Stimulated activated CD8-positive, alpha-beta memory T cell treated with anti-CD3 and anti-CD28 coated beads, Interleukin-4, amount 100 ng/mL, for 4 hours (primary cell): Measurements from ENCODE around the gene RHBDD2.
A peak's percentile ranks its signal among the peaks of the same experiment; 100 is the strongest.
"Not testable (repeated sequence)": the region's sequence is repeated elsewhere in the genome, so short reads cannot be mapped to it uniquely, and the experiment has no call there.

Experiments used
- DNase-seq, 2 donors: peaks; one replicate each; pipeline ENCODE4 v3.0.0-alpha.2; 2020; ENCODE audit warnings: low read depth in 2 of 2, low spot score in 1 of 2

RHBDD2 gene

GRCh38 chr7:75878769-75879611 is at the start of gene RHBDD2:
TSS of gene RHBDD2 (plus strand) at chr7:75879034. CDS start at chr7:75879083, 49 bp downstream.
- DNase-seq, result peak; percentile 89 to 93

- DNase-seq, result not testable (repeated sequence)
Measured at GRCh38 chr7:75829656-75830055, 49.2 kb upstream of the RHBDD2 start.

GRCh38 chr7:75830978-75831377 is 47.9 kb upstream of the RHBDD2 start:
- no peak for DNase-seq

GRCh38 chr7:75833662-75834061 is 45.2 kb upstream of the RHBDD2 start:
- DNase-seq, result not testable (repeated sequence)

- DNase-seq, result no peak
Measured at GRCh38 chr7:75835688-75836285, 43.0 kb upstream of the RHBDD2 start.

- no peak for DNase-seq
Measured at GRCh38 chr7:75836798-75837197, 42.0 kb upstream of the RHBDD2 start.

- not testable (repeated sequence) for DNase-seq
Measured at GRCh38 chr7:75838281-75838930, 40.4 kb upstream of the RHBDD2 start.

GRCh38 chr7:75840029-75840428 is 38.8 kb upstream of the RHBDD2 start:
- DNase-seq, result no peak

GRCh38 chr7:75842836-75843446 is 35.9 kb upstream of the RHBDD2 start:
- DNase-seq, result no peak

GRCh38 chr7:75843613-75844116 is 35.2 kb upstream of the RHBDD2 start:
- no peak for DNase-seq

- DNase-seq, result no peak
Measured at GRCh38 chr7:75844158-75844557, 34.7 kb upstream of the RHBDD2 start.

- not testable (repeated sequence) for DNase-seq
Measured at GRCh38 chr7:75845132-75845531, 33.7 kb upstream of the RHBDD2 start.

GRCh38 chr7:75847707-75848106 is 31.1 kb upstream of the RHBDD2 start:
- no peak for DNase-seq

GRCh38 chr7:75849573-75849972 is 29.3 kb upstream of the RHBDD2 start:
- DNase-seq, result no peak

- no peak for DNase-seq
Measured at GRCh38 chr7:75850235-75850634, 28.6 kb upstream of the RHBDD2 start.

GRCh38 chr7:75854233-75854632 is 24.6 kb upstream of the RHBDD2 start:
- DNase-seq, result no peak

- not testable (repeated sequence) for DNase-seq
Measured at GRCh38 chr7:75854813-75855345, 24.0 kb upstream of the RHBDD2 start.

- DNase-seq, result no peak
Measured at GRCh38 chr7:75856536-75856935, 22.3 kb upstream of the RHBDD2 start.

- DNase-seq, result no peak
Measured at GRCh38 chr7:75858410-75858809, 20.4 kb upstream of the RHBDD2 start.

- no peak for DNase-seq
Measured at GRCh38 chr7:75861636-75862035, 17.2 kb upstream of the RHBDD2 start.

- not testable (repeated sequence) for DNase-seq
Measured at GRCh38 chr7:75864251-75864650, 14.6 kb upstream of the RHBDD2 start.
